ENCODE results near the gene MXRA8. TPM values are rescaled to one million over a fixed set of nuclear protein-coding genes. Genes with fewer than 3 reads are reported as not detected.

Gene MXRA8
- total RNA-seq, 1 experiment from 2014 or later = not detected

- DNase-seq (ENCODE audit: extremely low read depth, low read depth) = no peak
These were observed 47.8 kb downstream of the MXRA8 start for GRCh38 chr1:1310476-1311053.

- no peak for DNase-seq (ENCODE audit: extremely low read depth, low read depth)
These were observed 48.3 kb downstream of the MXRA8 start for GRCh38 chr1:1310109-1310385.

- no peak for DNase-seq (ENCODE audit: extremely low read depth, low read depth)
These were observed 48.9 kb downstream of the MXRA8 start for GRCh38 chr1:1309251-1310108.

GRCh38 chr1:1308756-1309250, 49.6 kb downstream of the MXRA8 start:
- DNase-seq (ENCODE audit: extremely low read depth, low read depth) = no peak

GRCh38 chr1:1307923-1308755, 50.2 kb downstream of the MXRA8 start, which contains the start of the genes ACAP3 and PUSL1:
ACAP3 (minus strand) TSS chr1:1307930; CDS start chr1:1307815, 115 bp downstream.
PUSL1 (plus strand) TSS chr1:1308597; CDS start chr1:1308644, 47 bp downstream.
- peak; percentile 80 for DNase-seq (ENCODE audit: extremely low read depth, low read depth)

- DNase-seq (ENCODE audit: extremely low read depth, low read depth) = no peak
These were observed 51.0 kb downstream of the MXRA8 start for GRCh38 chr1:1307261-1307922.

GRCh38 chr1:1306661-1307260, 51.6 kb downstream of the MXRA8 start:
- DNase-seq (ENCODE audit: extremely low read depth, low read depth) = no peak

- no peak for DNase-seq (ENCODE audit: extremely low read depth, low read depth)
These were observed 52.2 kb downstream of the MXRA8 start for GRCh38 chr1:1306070-1306660.

- peak; percentile 32 for DNase-seq (ENCODE audit: extremely low read depth, low read depth)
These were observed 52.9 kb downstream of the MXRA8 start for GRCh38 chr1:1305300-1306069.

GRCh38 chr1:1304331-1305299, 53.7 kb downstream of the MXRA8 start:
- DNase-seq (ENCODE audit: extremely low read depth, low read depth) = no peak

GRCh38 chr1:1303736-1304135, 54.6 kb downstream of the MXRA8 start:
- DNase-seq (ENCODE audit: extremely low read depth, low read depth) = no peak

GRCh38 chr1:1302951-1303509, 55.3 kb downstream of the MXRA8 start:
- no peak for DNase-seq (ENCODE audit: extremely low read depth, low read depth)

Other genes starting within 250 kb of the MXRA8 start
- 3.9 and 5.5 TPM in 2 replicates for gene C1orf159, start 242.5 kb downstream of the MXRA8 start, total RNA-seq (2014; rRNA removed; shearing (Covaris generic))
- gene TTLL10, start 184.7 kb downstream of the MXRA8 start, total RNA-seq (2014; rRNA removed; shearing (Covaris generic)) = not detected in 2 replicates
- gene TNFRSF18, start 152.0 kb downstream of the MXRA8 start, total RNA-seq (2014; rRNA removed; shearing (Covaris generic)) = not detected in 2 replicates
- not detected in 2 replicates for gene TNFRSF4, start 144.4 kb downstream of the MXRA8 start, total RNA-seq (2014; rRNA removed; shearing (Covaris generic))
- gene SDF4, start 126.6 kb downstream of the MXRA8 start, total RNA-seq (2014; rRNA removed; shearing (Covaris generic)) = 81.0 and 83.6 TPM in 2 replicates
- gene B3GALT6, start 126.3 kb downstream of the MXRA8 start, total RNA-seq (2014; rRNA removed; shearing (Covaris generic)) = 15.6 and 17.5 TPM in 2 replicates
- gene C1QTNF12, start 111.8 kb downstream of the MXRA8 start, total RNA-seq (2014; rRNA removed; shearing (Covaris generic)) = 1.3 TPM in 1 of 2 replicates, not detected in the other
- gene UBE2J2, start 84.7 kb downstream of the MXRA8 start, total RNA-seq (2014; rRNA removed; shearing (Covaris generic)) = 49.6 and 52.2 TPM in 2 replicates
- 1.6 and 1.7 TPM in 2 replicates for gene SCNN1D, start 78.1 kb downstream of the MXRA8 start, total RNA-seq (2014; rRNA removed; shearing (Covaris generic))
- 9.6 and 10.3 TPM in 2 replicates for gene ACAP3, start 50.6 kb downstream of the MXRA8 start, total RNA-seq (2014; rRNA removed; shearing (Covaris generic))
- 13.1 and 18.9 TPM in 2 replicates for gene PUSL1, start 50.0 kb downstream of the MXRA8 start, total RNA-seq (2014; rRNA removed; shearing (Covaris generic))
- gene INTS11, start 33.9 kb downstream of the MXRA8 start, total RNA-seq (2014; rRNA removed; shearing (Covaris generic)) = 56.6 and 60.4 TPM in 2 replicates
- 12.2 and 13.7 TPM in 2 replicates for gene CPTP, start 33.8 kb downstream of the MXRA8 start, total RNA-seq (2014; rRNA removed; shearing (Covaris generic))
- gene TAS1R3, start 27.3 kb downstream of the MXRA8 start, total RNA-seq (2014; rRNA removed; shearing (Covaris generic)) = 0.30 and 0.66 TPM in 2 replicates
- gene DVL1, start 9.1 kb downstream of the MXRA8 start, total RNA-seq (2014; rRNA removed; shearing (Covaris generic)) = 53.7 and 55.3 TPM in 2 replicates
- gene AURKAIP1, start 16.7 kb upstream of the MXRA8 start, total RNA-seq (2014; rRNA removed; shearing (Covaris generic)) = 103 and 128 TPM in 2 replicates
- 70.1 and 110 TPM in 2 replicates for gene CCNL2, start 40.8 kb upstream of the MXRA8 start, total RNA-seq (2014; rRNA removed; shearing (Covaris generic))
- gene MRPL20, start 48.7 kb upstream of the MXRA8 start, total RNA-seq (2014; rRNA removed; shearing (Covaris generic)) = 132 and 136 TPM in 2 replicates
- 0.15 TPM in 1 of 2 replicates, not detected in the other for gene ANKRD65, start 62.7 kb upstream of the MXRA8 start, total RNA-seq (2014; rRNA removed; shearing (Covaris generic))
- gene VWA1, start 77.1 kb upstream of the MXRA8 start, total RNA-seq (2014; rRNA removed; shearing (Covaris generic)) = 5.0 and 8.0 TPM in 2 replicates
- 0.05 and 0.06 TPM in 2 replicates for gene ATAD3C, start 91.1 kb upstream of the MXRA8 start, total RNA-seq (2014; rRNA removed; shearing (Covaris generic))
- gene ATAD3B, start 113.2 kb upstream of the MXRA8 start, total RNA-seq (2014; rRNA removed; shearing (Covaris generic)) = 15.4 and 21.1 TPM in 2 replicates
- 24.5 and 25.9 TPM in 2 replicates for gene ATAD3A, start 153.6 kb upstream of the MXRA8 start, total RNA-seq (2014; rRNA removed; shearing (Covaris generic))
- gene TMEM240, start 182.1 kb upstream of the MXRA8 start, total RNA-seq (2014; rRNA removed; shearing (Covaris generic)) = 0.67 TPM in 1 of 2 replicates, not detected in the other
- 94.5 and 112 TPM in 2 replicates for gene SSU72, start 216.3 kb upstream of the MXRA8 start, total RNA-seq (2014; rRNA removed; shearing (Covaris generic))
- gene FNDC10, start 241.6 kb upstream of the MXRA8 start, total RNA-seq (2014; rRNA removed; shearing (Covaris generic)) = 2.0 and 2.2 TPM in 2 replicates

All from NCI-H460 (cell line).